ENCODE measurements around the gene RAD23B.
"Not testable (repeated sequence)": the region's sequence is repeated elsewhere in the genome, so short reads cannot be mapped to it uniquely, and the experiment has no call there.

Gene RAD23B

GRCh38 chr9:107294756-107295155 lies 11.7 kb downstream of the RAD23B start:
- H3K27me3 ChIP-seq (ENCODE audit: insufficient read depth, poor library complexity, severe bottlenecking), result no peaks in the 10 kb centered on the region
- no peak for DNase-seq (ENCODE audit: low read depth in 1 of 2, low spot score in 1 of 2)
- no peak overlapping the region for H3K27ac ChIP-seq (replicated peaks)
- TF ChIP-seq SPI1 (IDR thresholded peaks at IDR 0.05; ENCODE audit: borderline replicate concordance, low read depth) (no peak), POLR2AphosphoS5 (IDR thresholded peaks at IDR 0.05; ENCODE audit: low read depth) (no peak)
- no peak overlapping the region for H3K4me3 ChIP-seq (replicated peaks; ENCODE audit: insufficient read depth, low read length)

GRCh38 chr9:107295995-107296394 lies 12.9 kb downstream of the RAD23B start:
- TF ChIP-seq GABPA (IDR thresholded peaks at IDR 0.05; ENCODE audit: low read depth) (no peak), REST (IDR thresholded peaks at IDR 0.05; ENCODE audit: insufficient replicate concordance, low read depth) (no peak), POLR2AphosphoS5 (IDR thresholded peaks at IDR 0.05; ENCODE audit: low read depth) (no peak), CTCF (IDR thresholded peaks at IDR 0.05; ENCODE audit: insufficient read depth, low read length) (no peak), SPI1 (IDR thresholded peaks at IDR 0.05; ENCODE audit: borderline replicate concordance, low read depth) (no peak)
- DNase-seq (ENCODE audit: low read depth in 1 of 2, low spot score in 1 of 2), result no peak
- H3K27me3 ChIP-seq (ENCODE audit: insufficient read depth, poor library complexity, severe bottlenecking), result no peaks in the 10 kb centered on the region
- no peak overlapping the region for H3K4me3 ChIP-seq (replicated peaks; ENCODE audit: insufficient read depth, low read length)
- no peak overlapping the region for H3K27ac ChIP-seq (replicated peaks)

- DNase-seq (ENCODE audit: low read depth in 1 of 2, low spot score in 1 of 2); H3K27ac ChIP-seq (replicated peaks): not testable (repeated sequence)
Measured at GRCh38 chr9:107296592-107296991, 13.5 kb downstream of the RAD23B start.

GRCh38 chr9:107299437-107299836 lies 16.4 kb downstream of the RAD23B start:
- no peak overlapping the region for H3K4me3 ChIP-seq (replicated peaks; ENCODE audit: insufficient read depth, low read length)
- no peak overlapping the region for H3K27ac ChIP-seq (replicated peaks)
- no peak for DNase-seq (ENCODE audit: low read depth in 1 of 2, low spot score in 1 of 2)
- H3K27me3 ChIP-seq (ENCODE audit: insufficient read depth, poor library complexity, severe bottlenecking), result no peaks in the 10 kb centered on the region
- TF ChIP-seq CTCF (IDR thresholded peaks at IDR 0.05; ENCODE audit: insufficient read depth, low read length) (no peak), POLR2AphosphoS5 (IDR thresholded peaks at IDR 0.05; ENCODE audit: low read depth) (no peak)

More at GRCh38 chr9:107296592-107296991, 13.5 kb downstream of the RAD23B start:
- H3K27me3 ChIP-seq (ENCODE audit: insufficient read depth, poor library complexity, severe bottlenecking); H3K4me3 ChIP-seq (replicated peaks; ENCODE audit: insufficient read depth, low read length): not testable (repeated sequence)

- H3K4me3 ChIP-seq (replicated peaks; ENCODE audit: insufficient read depth, low read length), result no peak overlapping the region
- H3K27me3 ChIP-seq (ENCODE audit: insufficient read depth, poor library complexity, severe bottlenecking), result no peaks in the 10 kb centered on the region
Measured at GRCh38 chr9:107306308-107306707, 23.2 kb downstream of the RAD23B start.

More at GRCh38 chr9:107306308-107306707, 23.2 kb downstream of the RAD23B start:
- DNase-seq (ENCODE audit: low read depth in 1 of 2, low spot score in 1 of 2), result no peak
- H3K27ac ChIP-seq (replicated peaks), result no peak overlapping the region
- TF ChIP-seq REST (IDR thresholded peaks at IDR 0.05; ENCODE audit: insufficient replicate concordance, low read depth), result no peak
- TF ChIP-seq SPI1 (IDR thresholded peaks at IDR 0.05; ENCODE audit: borderline replicate concordance, low read depth), result no peak
- no peak for TF ChIP-seq CTCF (IDR thresholded peaks at IDR 0.05; ENCODE audit: insufficient read depth, low read length)
- TF ChIP-seq GABPA (IDR thresholded peaks at IDR 0.05; ENCODE audit: low read depth), result no peak
- TF ChIP-seq POLR2AphosphoS5 (IDR thresholded peaks at IDR 0.05; ENCODE audit: low read depth), result no peak

Measured in HL-60 (cell line).